HL-60 (cell line): ENCODE results near the gene NFIX.

Experiments
- GABPA ChIP-seq: IDR thresholded peaks from 2 replicates; pipeline ENCODE4 v1.6.1; 2012; ENCODE audit warnings: low read depth
- POLR2AphosphoS5 ChIP-seq: IDR thresholded peaks from 2 replicates; pipeline ENCODE4 v1.6.1; 2012; ENCODE audit warnings: low read depth
- TF ChIP-seq, protein P1 (sequence below): IDR thresholded peaks from one replicate; pipeline ENCODE4 v1.5.1; 2011; ENCODE audit warnings: low read length, control low read depth, inconsistent platforms; ENCODE audit not compliant: insufficient read depth
- TF ChIP-seq, protein P2 (sequence below): IDR thresholded peaks from 2 replicates; pipeline ENCODE4 v1.6.1; 2012; ENCODE audit warnings: low read depth; ENCODE audit not compliant: insufficient replicate concordance

DNA sequence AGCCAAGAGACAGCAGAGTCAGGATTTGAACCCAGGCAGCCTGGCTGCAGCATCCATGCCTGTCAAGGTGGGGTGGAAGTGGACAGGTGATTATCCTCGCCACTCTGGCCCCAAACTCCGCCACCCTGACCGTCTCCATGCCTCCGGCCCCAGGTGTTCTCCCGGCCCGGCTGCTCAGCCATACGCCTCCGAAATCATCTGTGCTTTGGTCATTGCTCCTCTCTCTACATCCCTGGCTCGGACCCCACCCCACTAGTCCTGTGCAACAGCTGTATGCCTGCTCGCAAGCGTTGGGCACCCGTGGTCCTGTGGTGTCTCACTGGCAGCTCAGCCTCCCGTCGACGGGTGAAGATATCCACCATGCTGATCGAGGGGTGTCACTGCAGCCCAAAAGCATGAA is 22.0 kb upstream of the NFIX start:
- no peak for TF ChIP-seq POLR2AphosphoS5
- TF ChIP-seq, protein P1, sequence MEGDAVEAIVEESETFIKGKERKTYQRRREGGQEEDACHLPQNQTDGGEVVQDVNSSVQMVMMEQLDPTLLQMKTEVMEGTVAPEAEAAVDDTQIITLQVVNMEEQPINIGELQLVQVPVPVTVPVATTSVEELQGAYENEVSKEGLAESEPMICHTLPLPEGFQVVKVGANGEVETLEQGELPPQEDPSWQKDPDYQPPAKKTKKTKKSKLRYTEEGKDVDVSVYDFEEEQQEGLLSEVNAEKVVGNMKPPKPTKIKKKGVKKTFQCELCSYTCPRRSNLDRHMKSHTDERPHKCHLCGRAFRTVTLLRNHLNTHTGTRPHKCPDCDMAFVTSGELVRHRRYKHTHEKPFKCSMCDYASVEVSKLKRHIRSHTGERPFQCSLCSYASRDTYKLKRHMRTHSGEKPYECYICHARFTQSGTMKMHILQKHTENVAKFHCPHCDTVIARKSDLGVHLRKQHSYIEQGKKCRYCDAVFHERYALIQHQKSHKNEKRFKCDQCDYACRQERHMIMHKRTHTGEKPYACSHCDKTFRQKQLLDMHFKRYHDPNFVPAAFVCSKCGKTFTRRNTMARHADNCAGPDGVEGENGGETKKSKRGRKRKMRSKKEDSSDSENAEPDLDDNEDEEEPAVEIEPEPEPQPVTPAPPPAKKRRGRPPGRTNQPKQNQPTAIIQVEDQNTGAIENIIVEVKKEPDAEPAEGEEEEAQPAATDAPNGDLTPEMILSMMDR, result no peak
- TF ChIP-seq, protein P2, sequence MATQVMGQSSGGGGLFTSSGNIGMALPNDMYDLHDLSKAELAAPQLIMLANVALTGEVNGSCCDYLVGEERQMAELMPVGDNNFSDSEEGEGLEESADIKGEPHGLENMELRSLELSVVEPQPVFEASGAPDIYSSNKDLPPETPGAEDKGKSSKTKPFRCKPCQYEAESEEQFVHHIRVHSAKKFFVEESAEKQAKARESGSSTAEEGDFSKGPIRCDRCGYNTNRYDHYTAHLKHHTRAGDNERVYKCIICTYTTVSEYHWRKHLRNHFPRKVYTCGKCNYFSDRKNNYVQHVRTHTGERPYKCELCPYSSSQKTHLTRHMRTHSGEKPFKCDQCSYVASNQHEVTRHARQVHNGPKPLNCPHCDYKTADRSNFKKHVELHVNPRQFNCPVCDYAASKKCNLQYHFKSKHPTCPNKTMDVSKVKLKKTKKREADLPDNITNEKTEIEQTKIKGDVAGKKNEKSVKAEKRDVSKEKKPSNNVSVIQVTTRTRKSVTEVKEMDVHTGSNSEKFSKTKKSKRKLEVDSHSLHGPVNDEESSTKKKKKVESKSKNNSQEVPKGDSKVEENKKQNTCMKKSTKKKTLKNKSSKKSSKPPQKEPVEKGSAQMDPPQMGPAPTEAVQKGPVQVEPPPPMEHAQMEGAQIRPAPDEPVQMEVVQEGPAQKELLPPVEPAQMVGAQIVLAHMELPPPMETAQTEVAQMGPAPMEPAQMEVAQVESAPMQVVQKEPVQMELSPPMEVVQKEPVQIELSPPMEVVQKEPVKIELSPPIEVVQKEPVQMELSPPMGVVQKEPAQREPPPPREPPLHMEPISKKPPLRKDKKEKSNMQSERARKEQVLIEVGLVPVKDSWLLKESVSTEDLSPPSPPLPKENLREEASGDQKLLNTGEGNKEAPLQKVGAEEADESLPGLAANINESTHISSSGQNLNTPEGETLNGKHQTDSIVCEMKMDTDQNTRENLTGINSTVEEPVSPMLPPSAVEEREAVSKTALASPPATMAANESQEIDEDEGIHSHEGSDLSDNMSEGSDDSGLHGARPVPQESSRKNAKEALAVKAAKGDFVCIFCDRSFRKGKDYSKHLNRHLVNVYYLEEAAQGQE, result no peak
- TF ChIP-seq GABPA, result no peak
